Measurements from ENCODE around the gene LYPD6B.

DNA sequence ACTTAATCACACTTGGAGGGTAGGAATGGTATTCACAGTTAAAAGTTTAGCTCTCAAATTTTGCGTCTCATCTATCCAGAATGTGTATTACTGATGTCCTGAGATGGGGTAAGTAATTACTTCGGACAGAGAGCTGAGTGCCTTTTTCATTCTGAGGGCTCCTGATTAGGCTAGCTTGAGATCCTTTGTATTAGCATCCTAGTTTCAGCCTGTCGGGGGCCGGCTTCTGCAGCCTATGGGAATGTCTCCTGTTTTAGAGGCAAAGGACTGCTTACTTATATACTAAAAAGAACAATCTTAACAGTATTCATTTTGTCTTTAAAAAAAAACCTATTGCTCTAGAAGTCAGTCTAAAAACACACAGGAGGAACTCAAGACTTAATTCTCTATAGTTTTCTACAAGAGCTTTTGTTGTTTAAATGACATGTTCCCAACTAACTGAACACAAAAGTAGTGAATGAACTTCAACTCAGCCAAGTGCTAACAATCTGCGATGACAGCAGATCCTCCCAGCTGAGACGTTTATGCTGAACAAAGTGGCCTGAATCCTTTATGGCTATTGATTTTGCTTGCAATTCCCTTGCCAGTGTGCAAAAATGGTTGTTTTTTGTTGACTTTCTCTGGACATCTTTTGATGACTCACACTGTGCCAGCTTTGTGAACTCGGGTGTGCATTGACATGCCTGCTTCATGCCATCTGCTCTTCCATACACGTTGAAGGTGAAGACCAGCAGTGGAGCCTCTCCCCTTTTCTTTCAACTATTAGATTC, 118.7 kb downstream of the LYPD6B start:
- no peak for TF ChIP-seq EGR1 (IDR thresholded peaks at IDR 0.05)
- no peak for TF ChIP-seq REST (IDR thresholded peaks at IDR 0.05; ENCODE audit: low read depth)
- no peak for TF ChIP-seq NFIC (IDR thresholded peaks at IDR 0.05)
- TF ChIP-seq, protein P1, sequence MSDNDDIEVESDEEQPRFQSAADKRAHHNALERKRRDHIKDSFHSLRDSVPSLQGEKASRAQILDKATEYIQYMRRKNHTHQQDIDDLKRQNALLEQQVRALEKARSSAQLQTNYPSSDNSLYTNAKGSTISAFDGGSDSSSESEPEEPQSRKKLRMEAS (IDR thresholded peaks at IDR 0.05): no peak
- TF ChIP-seq CREB1 (IDR thresholded peaks at IDR 0.05; ENCODE audit: low read depth): no peak
- TF ChIP-seq EP300 (IDR thresholded peaks at IDR 0.05; ENCODE audit: borderline replicate concordance): no peak

Data from Ishikawa (cell line).